Fibroblast of skin of left biceps (primary cell): Measurements from ENCODE around the gene WDR5.
"Not testable (repeated sequence)": the region's sequence is repeated elsewhere in the genome, so short reads cannot be mapped to it uniquely, and the experiment has no call there.

Source experiments
- DNase-seq, 2 experiments: peaks; one replicate each; pipeline ENCODE4 v3.0.0-alpha.2; 2013; ENCODE audit warnings: low read depth in 2 of 2

WDR5 gene

DNA sequence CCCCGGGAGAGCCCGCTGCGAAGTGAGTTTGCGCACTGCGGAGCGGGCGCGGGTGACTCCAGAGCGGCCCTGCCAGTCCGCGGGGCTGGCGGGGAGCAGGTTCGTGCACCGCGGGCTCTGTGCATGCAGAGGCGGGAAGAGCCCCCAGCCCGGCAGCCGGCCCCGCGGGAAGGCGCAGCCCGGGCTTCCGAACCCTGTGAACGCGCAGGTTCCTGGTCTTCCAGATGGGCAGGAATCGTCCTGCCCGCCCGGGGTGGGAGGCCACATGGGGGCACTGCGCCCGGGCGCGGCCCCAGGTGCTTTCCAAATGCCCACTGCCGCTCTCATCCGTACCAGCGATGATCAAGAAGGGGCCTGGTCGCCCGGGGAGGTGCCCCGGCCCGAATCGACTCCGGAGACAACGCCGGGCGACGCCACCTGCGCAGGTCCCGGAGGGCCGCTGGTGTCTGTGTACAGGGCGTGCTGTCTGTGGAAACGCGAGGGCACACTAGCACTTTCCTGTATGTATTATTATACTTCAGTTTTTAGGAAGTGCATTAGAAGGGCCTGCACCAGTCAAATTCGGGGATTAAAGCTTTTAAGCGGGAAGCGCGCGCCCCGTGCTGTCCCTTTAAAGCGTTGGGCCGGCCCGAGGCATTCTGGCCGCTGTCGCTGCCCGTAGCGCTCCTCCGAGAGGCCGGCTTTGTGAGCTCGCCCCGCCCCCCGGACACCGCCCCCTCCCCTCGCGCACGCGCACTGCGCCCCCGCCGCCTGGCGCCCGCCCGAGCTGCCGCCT is at the start of gene WDR5:
Gene WDR5, plus strand, starts transcription at position 740 of the 775 bp plus-strand sequence. CDS start 3,796 bp downstream, outside the sequence.
- DNase-seq = peak; percentile 69 to 70

DNA sequence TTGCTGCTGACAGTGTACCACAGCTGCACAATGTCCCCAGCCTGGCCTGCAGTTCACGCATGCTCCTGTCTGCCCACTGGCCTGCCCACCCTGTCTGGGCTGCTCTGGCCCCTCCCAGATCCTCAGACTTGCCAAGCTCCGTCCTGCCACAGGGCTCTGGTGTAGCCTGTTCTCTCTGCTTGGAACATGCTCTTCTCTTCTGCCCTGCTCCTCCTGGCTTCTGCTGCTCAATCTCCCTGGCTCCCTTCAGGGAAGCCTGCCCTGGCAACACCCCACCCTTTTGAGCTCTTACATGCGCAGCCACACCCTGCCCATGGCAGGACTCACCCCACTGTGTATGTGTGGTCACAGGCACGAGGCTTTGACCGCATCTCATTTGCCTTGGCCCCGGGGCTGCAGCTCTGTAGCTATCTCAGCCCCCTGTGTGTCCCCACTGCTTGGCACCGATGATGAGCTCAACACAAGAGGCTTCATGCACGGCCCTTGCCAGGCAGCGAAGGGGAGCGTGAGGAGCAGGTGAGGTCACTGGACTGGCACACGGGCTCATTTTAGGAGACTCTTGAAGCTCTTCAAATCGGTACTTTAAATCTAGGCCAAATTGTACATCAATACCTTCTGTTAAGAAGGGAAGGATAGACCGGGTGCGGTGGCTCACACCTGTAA is 47.7 kb upstream of the WDR5 start:
- no peak for DNase-seq

DNA sequence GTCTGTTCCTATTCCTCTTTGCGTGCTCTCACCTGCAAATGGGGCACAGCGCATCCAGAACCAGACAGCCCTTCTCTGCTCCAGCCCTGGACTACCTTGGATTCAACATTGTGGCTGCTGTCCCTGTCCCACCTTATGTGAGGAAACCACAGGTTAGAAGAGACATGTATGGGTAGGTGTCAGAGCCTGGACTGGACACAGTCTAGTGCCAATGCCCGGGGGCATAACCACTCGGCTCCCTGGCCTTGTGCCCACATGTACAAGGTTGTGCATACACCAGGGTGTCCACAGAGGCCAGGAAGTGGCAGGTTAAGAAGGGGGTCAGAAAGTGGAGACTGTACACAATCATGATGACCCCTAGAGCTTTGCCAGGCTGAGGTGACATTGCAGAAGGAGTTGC is 45.9 kb upstream of the WDR5 start:
- DNase-seq = no peak

DNA sequence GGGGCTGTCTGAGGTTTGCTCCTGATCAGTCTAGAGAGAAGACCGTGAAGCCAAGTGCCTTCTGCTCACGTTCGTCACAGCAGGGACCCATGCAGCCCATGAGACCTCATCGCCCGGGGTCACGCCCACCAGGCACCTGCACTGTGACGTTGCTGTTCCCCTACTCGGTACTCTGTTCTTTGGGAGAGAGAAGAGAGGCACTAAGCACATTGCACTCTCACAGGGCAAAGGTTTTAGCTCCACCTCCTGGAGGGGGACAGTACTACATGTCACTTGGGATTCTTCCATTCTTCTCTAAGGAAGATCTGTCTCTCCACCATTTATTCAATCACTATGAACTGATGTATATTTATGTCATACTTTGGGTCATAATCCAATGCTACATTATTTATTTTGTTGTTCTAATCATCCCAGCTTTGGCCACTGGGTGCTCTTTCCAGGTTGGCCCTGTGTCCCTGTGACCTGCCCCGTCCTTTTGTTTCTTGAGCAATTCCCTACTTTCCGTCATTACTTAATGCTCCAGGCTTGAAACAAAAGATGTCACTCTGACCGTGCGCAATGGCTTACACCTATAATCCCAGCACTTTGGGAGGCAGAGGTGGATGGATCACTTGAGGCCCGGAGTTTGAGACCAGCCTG is 36.6 kb upstream of the WDR5 start:
- no peak for DNase-seq

DNA sequence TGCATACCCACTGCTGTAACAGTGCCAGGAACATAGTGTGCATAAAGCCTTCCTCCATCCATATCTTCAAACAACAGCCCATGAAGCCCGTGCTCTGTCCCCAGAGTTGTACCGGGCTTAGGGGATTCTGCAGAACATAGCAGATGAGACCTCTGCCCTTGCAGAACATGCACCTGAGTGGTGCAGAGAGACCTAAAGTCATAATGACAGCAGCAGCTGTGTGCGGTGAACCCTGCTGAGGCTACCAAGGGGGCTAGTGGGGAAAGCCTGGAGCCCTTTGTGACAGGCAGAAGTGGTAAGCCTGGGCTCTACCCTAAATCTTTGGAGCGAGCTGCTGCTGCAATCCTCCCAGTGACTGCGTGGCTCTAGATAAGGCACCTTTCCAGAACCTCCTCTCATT is 35.8 kb upstream of the WDR5 start:
- DNase-seq = no peak

DNA sequence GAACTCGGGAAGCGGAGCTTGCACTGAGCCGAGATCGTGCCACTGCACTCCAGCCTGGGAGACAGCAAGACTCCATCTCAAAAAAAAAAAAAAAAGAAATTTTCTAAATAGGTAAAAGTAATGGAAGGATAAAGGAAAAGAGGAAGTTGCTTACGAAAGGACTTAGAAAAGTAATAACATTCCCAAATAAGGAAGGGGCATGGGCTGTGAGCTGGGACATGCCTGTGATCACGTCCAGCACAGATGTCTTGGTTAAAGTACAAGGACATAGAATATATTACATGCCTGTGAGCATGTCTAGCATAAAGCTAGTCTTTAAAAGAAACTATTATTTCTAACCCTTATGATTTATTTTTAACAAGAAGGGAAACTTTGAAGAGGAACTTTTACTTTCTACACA is 34.7 kb upstream of the WDR5 start:
- not testable (repeated sequence) for DNase-seq

DNA sequence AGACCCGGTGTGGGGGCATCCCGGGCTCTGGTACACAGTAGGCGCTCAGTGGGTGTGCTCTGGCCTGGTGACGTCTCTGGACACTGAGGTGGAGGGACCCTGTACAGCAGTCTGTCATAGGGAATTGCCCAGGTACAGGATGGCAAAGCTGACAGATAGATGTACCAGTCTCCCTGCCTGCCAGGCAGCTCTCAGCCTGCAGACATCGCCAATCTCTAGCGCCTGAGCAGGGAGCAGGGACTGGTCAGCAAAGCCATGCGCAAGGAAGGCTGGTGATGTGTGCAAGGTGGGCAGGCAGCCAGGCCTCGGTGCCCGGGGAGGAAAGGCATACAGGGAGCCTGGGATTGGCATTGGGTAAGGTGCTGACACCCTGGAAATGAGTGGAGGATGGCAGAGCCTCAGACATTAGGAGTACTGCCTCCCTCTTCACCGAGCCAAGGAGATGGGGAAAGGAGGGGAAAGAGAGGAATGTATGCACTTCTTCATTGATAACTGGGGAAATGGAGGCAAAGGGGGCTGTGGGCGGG is 34.2 kb upstream of the WDR5 start:
- DNase-seq = no peak

DNA sequence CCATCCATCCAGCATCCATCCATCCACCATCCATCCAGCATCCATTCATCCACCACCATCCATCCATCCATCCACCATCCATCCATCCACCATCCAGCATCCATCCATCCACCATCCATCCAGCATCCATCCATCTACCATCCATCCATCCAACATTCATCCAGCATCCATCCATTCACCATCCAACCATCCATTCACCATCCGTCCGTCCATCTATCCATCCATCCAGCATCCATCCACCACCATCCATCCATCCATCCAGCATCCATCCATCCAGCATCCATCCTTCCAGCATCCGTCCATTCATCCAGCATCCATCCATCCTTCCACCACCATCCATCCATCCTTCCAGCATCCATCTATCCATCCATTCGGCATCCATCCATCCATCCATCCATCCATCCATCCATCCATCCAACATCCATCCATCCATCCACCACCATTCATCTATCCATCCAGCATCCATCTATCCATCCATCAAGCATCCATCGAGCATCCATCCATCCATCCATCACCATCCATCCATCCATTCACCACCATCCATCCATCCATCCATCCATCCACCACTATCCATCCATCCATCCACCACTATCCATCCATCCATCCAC is 32.4 kb upstream of the WDR5 start:
- no peak for DNase-seq

DNA sequence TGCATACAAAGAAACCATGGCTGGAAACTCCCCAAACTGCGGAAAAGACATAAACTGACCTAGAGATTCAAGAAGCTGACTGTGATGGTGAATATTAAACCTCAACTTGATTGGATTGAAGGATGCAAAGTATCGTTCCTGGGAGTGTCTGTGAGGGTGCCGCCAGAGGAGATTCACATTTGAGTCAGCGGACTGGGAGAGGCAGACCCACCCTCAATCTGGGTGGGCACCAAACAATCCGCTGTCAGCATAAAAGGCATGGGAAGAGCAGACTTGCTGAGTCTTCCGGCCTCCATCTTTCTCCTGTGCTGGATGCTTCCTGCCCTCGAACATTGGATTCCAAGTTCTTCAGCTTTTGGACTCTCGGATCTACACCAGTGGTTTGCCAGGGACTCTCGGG is 24.8 kb upstream of the WDR5 start:
- no peak for DNase-seq

DNA sequence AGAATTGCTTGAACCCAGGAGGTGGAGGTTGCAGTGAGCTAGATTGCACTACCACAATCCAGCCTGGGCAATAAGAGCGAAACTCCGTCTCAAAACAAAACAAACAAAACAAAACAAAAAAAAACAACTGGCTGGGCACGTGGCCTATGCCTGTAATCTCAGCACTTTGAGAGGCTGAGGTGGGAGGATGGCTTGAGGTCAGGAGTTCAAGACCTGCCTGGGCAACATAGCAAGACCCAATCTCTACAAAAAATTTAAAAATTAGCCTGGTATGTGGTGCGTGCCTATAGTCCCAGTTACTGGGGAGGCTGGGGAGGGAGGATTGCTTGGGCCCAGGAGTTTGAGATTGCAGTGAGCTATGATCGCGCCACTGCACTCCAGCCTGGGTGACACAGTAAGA is 23.3 kb upstream of the WDR5 start:
- DNase-seq = no peak

DNA sequence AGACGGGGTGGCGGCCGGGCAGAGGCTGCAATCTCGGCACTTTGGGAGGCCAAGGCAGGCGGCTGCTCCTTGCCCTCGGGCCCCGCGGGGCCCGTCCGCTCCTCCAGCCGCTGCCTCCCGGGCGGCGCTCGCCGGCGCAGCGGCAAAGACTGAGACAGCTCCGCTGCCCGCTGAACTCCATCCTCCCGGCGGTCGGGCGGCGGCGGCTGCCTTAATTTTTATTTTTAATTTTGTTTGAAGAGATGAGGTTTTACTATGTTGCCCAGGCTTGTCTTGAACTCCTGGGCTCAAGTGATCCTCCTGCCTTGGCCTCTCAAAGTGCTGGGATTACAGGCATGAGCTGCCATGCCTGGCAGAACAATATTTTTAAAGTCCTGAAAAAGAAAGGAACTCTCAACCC is 16.9 kb upstream of the WDR5 start:
- DNase-seq = not testable (repeated sequence)

DNA sequence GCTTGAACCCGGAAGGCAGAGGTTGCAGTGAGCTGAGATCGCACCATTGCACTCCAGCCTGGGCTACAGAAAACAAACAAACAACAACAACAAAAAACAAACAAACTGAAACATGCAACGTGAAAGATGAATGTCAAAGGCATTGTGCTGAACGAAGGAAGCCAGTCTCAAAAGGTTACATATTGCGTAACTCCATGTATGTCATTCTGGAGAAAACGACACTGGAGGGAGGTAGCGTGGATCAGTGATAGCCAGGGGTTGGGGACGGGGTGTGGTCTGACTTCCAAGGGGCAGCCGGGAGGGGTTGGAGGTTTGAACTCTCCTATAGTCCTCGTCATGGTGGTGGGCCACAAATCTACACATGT is 12.1 kb upstream of the WDR5 start:
- DNase-seq = no peak

DNA sequence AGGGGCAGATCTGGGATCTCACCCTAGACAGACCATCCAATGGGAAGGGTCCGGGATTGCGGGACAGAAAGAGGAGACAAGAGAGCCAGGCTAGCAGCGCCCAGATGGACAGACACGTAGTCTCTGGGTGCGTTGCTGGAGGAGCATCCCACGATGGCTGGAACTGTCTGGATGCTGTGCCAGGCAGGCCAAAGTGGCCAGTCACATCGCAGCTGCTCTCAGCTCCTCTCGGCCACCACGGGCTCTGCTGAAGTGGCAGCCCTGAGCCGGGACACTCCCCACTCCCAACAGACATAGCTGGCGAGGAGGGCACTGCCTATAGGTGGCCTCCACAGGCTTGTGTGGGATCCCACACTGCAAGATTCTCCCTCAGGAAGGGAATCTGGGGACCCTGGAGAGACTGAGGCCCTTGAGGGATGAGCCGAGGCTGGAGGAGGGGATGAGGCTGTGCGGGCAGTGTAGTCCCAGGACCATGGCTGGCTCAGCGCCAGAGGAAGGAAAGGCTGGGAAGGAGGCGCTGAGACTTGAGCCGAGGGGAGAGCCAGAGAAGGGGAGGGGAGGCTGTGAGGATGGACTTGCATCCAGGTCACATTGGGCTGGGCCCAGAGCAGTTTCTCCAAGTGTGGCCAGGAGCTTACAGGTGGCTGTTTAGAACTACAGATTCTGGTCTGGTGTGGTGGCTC is 10.3 kb upstream of the WDR5 start:
- DNase-seq = no peak

DNA sequence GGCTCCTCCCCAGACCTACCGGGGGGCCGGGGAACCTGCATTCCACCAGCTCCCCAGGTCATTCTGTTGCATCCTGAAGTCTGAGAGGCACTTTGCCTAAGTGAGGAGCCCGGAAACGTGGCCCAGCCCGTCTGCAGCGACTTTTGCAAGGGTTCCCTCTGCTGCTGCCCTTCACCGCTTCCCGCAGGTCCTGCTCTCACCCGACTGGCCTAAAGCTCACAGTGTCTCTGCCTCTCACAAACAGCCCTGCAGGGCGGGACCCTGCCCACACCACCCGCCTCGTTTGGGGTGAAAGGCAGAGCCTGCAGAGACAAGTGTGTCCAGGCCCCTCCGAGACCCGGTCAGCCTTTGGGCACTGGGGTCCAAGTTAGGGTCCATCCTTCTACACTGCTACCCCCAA is 9.5 kb upstream of the WDR5 start:
- DNase-seq = no peak

DNA sequence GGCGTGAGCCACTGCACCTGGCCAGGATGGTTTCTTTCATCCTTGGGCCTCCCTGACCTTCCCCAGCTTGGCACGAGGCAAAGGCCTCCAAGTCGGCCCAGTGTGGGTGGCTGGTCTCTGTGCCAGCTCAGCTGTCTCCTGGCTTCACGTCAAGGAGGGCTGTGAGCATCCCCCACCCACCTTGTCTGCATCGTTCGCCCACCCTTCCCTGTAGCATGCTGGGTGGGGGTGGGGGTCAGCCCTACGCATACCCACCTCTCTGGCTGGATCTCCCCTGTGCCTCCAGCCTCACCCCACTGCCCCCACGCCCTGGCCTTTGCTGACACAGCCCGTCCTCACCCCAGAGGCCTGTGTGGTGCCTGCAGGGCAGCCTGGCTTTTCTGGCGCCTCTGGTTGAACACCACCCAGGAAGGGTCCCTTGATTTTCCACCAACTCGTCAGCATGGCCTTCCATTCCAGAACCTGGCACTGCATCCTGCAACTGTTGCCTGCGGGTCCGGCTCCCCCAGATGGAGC is 8.8 kb upstream of the WDR5 start:
- no peak for DNase-seq

DNA sequence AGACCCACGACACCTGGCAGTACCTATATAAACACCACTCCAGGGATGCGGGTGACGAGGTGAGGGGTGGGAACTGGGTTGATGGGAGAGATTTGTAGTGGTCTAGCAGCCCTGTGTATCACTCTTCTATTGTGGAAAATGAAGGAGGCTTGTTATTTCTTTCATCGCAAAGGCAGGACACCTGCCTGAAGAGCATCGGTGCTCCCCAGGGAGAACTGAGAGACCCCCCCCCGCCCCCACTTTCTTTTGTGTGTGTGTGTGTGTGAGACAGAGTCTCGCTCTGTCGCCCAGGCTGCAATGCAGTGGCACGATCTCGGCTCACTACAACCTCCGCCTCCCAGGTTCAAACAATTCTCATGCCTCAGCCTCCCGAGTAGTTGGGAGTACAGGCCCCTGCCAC is 8.3 kb upstream of the WDR5 start:
- DNase-seq = no peak

DNA sequence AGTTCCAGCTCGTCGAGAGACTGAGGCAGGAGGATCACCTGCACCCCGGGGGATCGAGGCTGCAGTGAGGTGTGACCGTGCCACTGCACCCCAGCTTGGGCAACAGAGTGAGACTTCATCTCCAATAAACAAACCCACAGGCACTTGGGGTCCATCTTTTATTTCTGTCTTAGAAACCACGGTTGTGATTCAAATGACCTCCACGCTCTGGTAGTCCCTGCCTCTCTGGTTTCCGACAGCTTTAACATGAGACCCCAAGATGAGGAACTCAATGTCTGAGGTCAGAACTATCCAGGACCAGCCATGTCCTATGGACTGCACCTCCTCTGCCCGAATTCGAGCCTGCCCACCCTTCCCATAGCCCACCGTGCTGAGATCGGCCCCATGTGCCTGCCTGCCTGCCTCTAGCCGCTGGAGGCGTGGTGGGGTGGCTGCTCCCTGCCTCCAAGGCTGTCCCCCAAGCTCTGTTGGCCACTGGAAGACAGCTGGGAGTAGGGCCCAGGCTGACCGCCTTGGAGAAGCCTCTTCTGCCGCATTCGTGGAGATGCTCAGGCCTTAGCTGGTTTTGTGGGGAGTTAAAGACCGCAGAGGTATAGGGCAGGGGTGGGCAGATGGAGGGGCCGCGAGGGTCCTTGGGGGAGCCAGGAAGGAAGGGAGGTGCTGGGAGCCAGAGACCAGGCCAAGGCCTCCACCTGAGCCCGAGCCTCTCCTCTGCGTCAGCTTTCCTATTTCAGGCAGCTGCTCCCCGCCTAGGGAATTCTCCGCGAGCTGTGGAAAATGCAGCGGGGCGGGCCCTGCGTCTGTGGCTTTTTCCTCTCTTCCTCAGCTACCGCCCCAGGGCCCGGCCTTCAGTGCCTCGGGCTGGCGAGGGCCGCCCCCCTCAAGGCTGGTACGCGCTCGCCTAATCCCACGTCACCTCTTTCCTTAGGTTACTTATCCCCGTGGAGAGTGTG is 6.9 kb upstream of the WDR5 start:
- no peak for DNase-seq

DNA sequence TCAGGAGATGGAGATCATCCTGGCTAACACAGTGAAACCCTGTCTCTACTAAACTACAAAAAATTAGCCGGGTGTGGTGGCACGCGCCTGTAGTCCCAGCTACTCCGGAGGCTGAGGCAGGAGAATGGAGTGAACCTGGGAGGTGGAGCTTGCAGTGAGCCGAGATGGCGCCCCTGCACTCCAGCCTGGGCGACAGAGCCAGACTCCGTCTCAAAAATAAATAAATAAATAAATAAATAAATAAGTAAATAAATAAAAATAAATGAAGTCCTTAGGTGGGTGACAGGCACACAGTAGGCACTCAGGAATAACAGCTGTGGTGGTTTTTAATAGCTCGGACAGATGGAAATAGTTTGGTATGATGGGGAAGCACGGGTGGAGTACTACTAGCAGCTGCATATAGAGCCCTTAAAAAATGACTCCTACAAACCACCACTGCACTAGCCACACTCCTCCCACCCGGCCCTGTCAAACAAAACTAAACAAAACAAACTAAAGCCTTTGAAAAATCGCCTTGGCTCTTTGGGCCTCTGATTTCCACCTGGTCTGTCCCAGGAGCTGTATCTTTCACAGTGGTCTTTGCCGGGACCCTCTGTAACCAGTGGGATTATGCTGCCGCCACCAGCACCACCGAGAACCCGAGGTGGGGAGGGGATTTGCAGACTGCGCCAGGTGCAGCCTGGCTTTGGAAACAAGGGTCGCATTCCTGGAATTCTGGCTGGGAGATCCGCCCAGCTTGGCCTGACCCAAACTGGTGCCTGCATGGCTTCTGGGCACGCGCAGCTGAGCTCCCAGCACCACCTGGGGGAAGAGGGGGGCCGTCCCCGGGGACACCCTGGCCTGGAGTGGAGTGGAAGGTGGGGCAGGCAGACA is 5.1 kb upstream of the WDR5 start:
- DNase-seq = no peak

DNA sequence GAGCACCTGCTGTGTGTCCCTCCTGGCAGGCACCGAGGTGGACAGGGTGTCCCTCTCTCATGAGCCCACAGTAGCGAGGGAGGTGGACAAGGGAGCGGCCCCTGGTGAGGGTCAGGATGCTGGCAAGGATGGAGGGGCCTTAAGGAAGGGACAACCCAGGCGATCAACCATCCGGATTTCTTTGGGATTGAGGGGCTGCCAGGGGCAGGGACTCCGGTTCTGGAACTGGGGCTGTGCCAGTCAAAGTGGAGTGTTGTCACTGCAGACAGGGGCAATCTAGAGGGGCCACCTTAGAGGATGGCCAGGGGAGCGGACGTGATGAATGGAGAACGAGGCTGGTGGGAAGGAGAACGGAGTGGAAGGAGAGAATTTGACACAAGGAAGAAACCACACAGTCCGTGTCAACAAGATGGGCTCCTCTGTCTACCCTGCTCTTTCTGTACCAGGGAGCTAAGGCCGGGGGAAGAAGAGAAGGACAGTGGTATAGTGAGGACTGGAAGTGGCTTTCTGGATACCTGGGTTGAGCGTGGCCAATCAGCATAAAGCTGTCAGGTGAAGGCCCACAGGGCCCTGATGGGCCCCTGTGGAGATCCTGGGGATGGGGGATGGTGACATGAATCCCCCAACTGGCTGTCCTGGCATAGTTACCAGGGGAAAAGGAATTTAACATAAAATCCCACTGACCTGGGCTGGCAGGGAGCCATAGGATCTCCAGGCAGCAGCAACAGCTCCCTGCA is 4.2 kb upstream of the WDR5 start:
- no peak for DNase-seq
